Measurements from ENCODE around the gene TTC36.

Gene TTC36

DNA sequence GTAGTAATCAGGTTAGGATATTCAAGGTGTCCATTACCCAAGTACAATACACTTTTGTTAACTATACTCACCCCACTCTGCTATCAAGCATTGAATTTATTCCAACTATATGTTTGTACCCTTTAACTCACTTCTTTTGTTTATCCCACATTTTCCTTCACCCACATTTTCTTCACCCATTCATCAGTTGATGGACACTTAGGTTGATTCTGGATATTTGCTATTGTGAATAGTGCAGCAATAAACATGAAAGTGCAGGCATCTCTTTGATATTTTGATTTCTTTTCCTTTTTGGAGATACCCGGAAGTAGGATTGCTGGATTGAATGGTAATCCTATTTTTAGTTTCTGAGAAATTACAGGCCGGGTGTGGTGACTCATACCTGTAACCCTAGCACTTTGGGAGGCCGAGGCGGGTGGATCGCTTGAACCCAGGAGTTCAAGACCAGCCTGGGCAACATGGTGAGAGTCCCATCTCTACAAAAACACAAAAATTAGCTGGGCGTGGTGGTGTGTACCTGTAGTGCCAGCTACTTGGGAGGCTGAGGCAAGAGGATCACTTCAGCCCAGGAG lies 10.2 kb downstream of the TTC36 start:
- no peak overlapping the region for H3K4me3 ChIP-seq (replicated peaks; ENCODE audit: low read depth, low read length)
- TF ChIP-seq, protein P1, sequence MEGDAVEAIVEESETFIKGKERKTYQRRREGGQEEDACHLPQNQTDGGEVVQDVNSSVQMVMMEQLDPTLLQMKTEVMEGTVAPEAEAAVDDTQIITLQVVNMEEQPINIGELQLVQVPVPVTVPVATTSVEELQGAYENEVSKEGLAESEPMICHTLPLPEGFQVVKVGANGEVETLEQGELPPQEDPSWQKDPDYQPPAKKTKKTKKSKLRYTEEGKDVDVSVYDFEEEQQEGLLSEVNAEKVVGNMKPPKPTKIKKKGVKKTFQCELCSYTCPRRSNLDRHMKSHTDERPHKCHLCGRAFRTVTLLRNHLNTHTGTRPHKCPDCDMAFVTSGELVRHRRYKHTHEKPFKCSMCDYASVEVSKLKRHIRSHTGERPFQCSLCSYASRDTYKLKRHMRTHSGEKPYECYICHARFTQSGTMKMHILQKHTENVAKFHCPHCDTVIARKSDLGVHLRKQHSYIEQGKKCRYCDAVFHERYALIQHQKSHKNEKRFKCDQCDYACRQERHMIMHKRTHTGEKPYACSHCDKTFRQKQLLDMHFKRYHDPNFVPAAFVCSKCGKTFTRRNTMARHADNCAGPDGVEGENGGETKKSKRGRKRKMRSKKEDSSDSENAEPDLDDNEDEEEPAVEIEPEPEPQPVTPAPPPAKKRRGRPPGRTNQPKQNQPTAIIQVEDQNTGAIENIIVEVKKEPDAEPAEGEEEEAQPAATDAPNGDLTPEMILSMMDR (IDR thresholded peaks at IDR 0.05; ENCODE audit: low read depth, low read length, missing control alignments), result no peak
- no peak for DNase-seq (ENCODE audit: extremely low read depth, low read depth)

DNA sequence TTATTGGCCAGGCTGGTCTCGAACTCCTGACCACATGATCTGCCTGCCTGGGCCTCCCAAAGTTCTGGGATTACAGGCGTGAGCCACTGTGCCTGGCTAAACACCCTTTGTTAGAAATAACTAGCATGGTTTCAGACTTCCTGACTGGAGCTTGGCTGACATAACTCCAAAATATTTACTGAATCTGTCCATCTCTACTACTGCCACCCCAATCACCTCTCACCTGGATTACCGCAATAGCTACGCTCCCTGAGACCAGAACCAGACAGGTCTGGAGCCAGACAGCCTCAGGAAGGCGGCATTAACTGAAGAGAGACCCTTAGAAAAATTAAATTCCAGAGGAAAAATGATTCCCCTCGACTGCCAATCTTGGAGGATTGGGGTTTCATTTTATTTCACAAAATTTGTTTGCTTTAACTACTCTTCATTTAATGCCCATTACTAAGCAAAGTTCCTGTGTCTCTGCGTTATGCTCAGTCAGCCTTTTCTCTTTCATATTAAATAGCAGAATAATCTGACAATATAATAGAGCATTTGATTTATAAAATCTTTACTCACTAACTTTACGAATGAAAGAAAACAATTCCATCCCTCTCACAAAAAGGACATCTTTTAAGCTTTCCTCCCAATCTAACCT lies 16.9 kb downstream of the TTC36 start:
- TF ChIP-seq, protein P1 (IDR thresholded peaks at IDR 0.05; ENCODE audit: low read depth, low read length, missing control alignments), result no peak
- H3K4me3 ChIP-seq (replicated peaks; ENCODE audit: low read depth, low read length), result no peak overlapping the region
- DNase-seq (ENCODE audit: extremely low read depth, low read depth), result no peak

DNA sequence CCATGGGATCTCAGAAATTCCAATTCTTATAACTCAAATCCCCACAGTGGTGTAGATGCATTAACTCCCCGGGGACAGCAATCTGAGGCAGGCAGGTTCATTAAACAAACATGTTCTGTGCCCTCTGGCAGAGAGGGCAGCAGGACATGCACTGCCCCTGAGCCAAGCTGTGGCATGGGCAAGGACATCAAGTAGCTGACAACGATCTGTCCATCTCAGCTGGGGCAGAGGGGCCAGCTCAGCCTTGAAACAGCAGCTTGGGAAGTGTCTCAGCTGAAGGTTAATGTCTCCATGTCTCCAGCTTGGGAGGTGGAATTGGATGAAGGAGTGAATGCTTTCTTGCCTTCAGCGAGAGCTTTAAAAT lies 17.4 kb downstream of the TTC36 start:
- DNase-seq (ENCODE audit: extremely low read depth, low read depth), result no peak
- TF ChIP-seq, protein P1 (IDR thresholded peaks at IDR 0.05; ENCODE audit: low read depth, low read length, missing control alignments), result no peak
- H3K4me3 ChIP-seq (replicated peaks; ENCODE audit: low read depth, low read length), result no peak overlapping the region

DNA sequence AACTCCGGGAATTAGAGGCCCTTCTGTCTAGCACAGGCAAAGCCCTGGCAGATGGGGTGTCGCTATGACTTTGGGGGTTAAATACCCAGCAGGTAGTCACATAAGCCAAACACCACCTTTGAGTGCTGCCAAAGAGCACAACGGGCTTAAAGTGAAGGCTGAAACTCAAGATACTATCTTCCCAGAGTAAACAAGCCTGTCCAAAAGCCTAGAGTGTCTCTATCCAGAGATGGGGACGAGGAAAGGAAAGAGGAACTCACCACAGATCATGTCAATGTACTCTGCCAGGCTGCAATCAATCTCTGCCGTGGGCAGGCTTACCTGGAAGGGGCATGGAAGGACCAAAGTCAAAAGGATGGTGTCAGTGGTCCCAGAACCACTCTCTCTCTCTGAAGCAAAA lies 18.3 kb downstream of the TTC36 start:
- TF ChIP-seq, protein P1 (IDR thresholded peaks at IDR 0.05; ENCODE audit: low read depth, low read length, missing control alignments), result no peak
- no peak overlapping the region for H3K4me3 ChIP-seq (replicated peaks; ENCODE audit: low read depth, low read length)
- DNase-seq (ENCODE audit: extremely low read depth, low read depth), result no peak

DNA sequence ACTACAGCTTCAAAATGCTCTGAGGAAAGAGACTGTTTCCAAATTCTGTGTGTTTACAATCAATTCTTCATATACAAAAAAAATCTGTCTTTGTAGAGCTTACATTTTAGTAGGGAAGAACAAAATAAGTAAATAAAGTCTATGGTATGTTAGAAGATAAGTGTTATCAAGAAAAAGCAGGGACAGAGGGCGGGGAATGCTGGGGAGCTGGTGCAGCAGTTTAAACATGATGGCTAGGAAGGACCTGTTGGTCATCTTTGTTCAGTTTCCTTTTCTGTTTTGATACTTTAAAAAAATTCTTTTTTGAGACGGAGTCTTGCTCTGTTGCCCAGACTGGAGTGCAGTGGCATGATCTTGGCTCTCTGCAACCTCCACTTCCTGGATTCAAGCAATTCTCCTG lies 19.9 kb downstream of the TTC36 start:
- no peak for DNase-seq (ENCODE audit: extremely low read depth, low read depth)
- TF ChIP-seq, protein P1 (IDR thresholded peaks at IDR 0.05; ENCODE audit: low read depth, low read length, missing control alignments), result no peak
- no peak overlapping the region for H3K4me3 ChIP-seq (replicated peaks; ENCODE audit: low read depth, low read length)

DNA sequence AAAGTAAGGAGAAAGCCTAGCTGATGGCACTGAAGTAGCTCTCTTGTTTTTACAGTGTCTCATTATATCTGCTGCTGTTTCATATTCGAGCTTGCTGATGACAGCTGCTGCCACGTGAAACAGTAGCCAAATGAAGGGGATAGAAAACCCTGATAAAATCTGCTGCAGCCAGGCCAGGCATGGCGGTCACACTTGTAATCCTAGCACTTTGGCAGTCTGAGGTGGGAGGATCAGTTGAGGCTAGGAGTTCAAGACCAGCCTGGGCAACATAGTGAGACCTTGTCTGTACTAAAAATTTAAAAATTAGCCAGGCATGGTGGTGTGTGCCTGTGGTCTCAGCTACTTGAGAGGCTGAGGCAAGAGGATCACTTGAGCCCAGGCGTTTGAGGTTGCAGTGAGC lies 25.1 kb downstream of the TTC36 start:
- no peak for DNase-seq (ENCODE audit: extremely low read depth, low read depth)
- TF ChIP-seq, protein P1 (IDR thresholded peaks at IDR 0.05; ENCODE audit: low read depth, low read length, missing control alignments), result no peak
- no peak overlapping the region for H3K4me3 ChIP-seq (replicated peaks; ENCODE audit: low read depth, low read length)

DNA sequence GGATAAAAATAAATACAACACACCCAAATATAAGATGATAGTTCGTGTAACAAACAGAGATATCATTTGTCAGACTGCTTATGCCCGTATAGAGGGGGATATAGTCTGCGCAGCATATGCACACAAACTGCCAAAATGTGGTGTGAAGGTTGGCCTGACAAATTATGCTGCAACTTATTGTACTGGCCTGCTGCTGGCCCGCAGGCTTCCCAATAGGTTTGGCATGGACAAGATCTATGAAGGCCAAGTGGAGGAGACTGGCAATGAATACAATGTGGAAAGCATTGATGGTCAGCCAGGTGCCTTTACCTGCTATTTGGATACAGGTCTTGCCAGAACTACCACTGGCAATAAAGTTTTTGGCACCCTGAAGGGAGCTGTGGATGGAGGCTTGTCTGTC lies 33.5 kb downstream of the TTC36 start:
- TF ChIP-seq, protein P1 (IDR thresholded peaks at IDR 0.05; ENCODE audit: low read depth, low read length, missing control alignments), result no peak
- no peak for DNase-seq (ENCODE audit: extremely low read depth, low read depth)
- H3K4me3 ChIP-seq (replicated peaks; ENCODE audit: low read depth, low read length), result no peak overlapping the region
